Urothelium cell line (cell line): ENCODE results near the gene OR4C3.
"Not testable (repeated sequence)": the region's sequence is repeated elsewhere in the genome, so short reads cannot be mapped to it uniquely, and the experiment has no call there.

Experiments used
- DNase-seq: peaks from one replicate; pipeline ENCODE4 v3.0.0; 2011; ENCODE audit warnings: low spot score, mixed read lengths
- FAIRE-seq: peaks from 2 replicates; lab custom pipeline; 2011; peaks lifted over from hg19 to GRCh38; lab: Jason Lieb, UNC

OR4C3 gene

DNA sequence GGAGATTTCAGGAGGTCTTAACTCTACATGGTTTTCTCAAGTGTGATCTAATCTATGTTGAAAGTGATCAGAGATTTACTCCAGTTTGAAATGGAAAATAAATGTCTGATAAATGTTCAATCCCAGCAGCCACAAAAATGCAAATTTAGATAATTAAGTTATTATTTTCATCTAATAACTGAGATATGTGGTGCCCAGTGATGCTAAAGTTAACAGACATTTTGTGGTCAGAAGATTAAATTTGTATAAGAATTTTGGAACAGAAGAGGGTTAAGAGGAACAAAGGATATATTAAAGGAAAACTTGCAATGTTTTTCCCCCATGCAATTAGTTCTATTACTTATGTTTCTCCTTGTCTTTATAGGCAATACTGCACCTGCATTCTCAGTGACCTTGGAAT lies at the start of gene OR4C3:
OR4C3 (plus strand) TSS at position 301 of the 400 bp plus-strand sequence. CDS start 102 bp downstream, outside the sequence.
- not testable (repeated sequence) for DNase-seq, FAIRE-seq

DNA sequence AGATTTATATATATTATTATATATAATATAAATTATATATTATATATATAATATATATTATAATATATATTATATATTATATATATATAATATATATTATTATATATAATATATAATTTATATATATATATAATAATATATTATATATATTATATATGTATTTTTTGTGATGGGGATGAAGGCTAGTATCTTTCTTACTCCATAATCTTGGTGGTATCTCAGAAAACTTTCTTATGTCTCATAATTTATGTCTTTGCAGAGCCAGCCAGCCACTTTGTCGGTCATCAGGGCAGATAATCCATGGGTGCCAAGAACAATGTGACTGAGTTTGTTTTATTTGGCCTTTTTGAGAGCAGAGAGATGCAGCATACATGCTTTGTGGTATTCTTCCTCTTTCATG lies 18.8 kb upstream of the OR4C3 start, which contains the start of gene OR4S1:
OR4S1 (plus strand) TSS at position 301 of the 400 bp plus-strand sequence; CDS start at position 301, 0 bp downstream.
- no peak for FAIRE-seq
- no peak for DNase-seq

DNA sequence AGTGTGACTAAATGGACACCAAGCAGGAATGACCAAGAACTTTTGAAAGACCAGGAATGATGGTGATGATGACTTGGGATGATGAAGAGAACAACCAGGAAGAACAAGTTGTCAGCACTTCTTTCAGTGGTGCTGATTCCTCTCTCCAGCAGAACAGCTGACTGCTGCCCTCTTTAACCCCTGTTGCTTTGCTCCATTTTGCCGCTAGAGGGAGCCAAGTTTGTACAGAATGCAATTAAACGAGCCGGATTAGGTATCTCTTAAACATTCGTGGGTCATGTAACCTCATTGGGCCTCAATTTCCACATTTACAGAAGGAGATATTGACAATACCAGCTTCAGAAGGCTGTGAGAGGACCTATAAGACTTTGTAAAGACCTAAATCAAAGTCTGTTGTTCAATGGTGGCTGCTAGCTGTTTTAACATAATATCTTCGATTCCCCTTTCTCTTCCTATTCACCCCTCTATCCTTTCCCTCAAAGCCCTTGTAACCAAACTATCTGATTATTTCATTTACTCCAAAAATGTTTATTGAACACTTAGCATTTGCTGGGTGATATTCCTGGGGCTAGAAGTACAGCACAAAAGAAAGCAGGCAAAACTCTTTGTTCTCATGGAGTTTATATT lies 16.8 kb upstream of the OR4C3 start:
- DNase-seq (peak; percentile 71), FAIRE-seq (peak; percentile 78)

DNA sequence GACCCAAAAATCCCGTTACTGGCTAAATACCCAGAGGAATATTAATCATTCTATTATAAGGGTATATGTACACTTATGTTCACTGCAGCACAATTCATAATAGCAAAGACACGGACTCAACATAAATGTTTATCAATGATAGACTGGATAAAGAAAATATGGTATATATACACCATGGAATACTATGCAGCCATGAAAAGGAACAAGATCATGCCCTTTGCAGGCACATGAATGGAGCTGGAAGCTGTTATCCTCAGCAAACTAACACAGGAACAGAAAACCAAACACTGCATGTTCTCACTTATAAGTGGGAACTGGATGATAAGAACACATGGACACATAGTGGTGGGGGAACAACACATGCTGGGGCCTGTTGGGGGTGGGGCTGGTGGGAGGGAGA lies 11.1 kb upstream of the OR4C3 start:
- DNase-seq, FAIRE-seq: not testable (repeated sequence)

DNA sequence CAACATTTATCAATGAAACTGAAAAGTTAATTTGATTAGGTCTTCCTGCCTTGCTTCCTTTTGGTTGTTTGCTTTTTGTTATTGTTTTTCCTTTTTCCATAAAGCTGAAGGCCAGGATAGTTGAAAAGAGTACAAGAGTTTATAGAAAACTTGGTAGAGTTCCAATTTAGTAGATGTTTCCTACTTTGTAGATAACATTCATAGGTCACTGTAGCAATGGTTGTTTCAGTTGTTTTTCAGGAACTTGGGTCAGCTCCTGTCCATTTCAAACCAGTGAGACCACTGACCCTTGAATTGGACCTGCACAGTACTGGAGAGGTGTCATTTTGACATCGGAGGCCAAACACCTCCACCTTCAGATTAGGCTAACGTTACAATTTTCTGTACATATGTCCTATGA lies 4.9 kb upstream of the OR4C3 start:
- not testable (repeated sequence) for DNase-seq

DNA sequence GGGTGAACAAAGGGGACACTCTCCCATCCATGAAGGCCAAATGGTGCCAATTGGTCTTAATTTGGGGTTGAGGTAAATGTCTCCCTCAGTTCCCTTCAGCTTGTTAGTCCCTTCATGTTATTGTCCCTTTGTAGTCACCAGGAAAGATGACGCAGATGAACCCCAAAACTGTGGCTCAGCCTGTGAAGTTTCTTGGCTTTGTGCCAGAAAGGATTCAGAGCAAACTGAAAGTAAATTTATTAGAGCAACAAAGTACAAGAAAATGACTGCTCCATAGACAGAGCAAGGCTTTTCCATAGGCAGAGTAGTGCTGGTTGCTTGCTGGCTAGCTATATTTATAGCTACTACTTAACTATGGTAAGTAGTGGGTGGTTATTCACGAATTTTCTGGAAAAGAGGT lies 16.7 kb downstream of the OR4C3 start:
- DNase-seq (no peak), FAIRE-seq (no peak)

More for the DNA sequence above, 4.9 kb upstream of the OR4C3 start:
- FAIRE-seq: not testable (repeated sequence)

DNA sequence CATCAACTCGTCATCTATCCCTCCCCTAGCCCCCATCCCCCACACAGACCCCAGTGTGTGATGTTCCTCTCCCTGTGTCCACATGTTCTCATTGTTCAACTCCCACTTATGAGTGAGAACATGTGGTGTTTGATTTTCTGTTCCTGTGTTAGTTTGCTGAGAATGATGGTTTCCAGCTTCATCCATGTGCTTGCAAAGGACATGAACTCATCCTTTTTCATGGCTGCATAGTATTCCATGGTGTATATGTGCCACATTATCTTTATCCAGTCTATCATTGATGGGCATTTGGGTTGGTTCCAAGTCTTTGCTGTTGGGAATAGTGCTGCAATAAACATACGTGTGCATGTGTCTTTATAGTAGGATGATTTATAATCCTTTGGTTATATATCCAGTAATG lies 17.8 kb downstream of the OR4C3 start:
- not testable (repeated sequence) for FAIRE-seq, DNase-seq

DNA sequence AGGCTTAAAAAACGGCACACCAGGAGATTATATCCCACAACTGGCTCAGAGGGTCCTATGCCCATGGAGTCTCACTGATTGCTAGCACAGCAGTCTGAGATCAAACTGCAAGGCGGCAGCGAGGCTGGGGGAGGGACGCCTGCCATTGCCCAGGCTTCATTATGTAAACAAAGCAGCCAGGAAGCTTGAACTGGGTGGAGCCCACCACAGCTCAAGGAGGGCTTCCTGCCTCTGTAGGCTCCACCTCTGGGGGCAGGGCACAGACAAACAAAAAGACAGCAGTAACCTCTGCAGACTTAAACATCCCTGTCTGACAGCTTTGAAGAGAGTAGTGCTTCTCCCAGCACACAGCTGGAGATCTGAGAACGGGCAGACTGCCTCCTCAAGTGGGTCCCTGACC lies 21.6 kb downstream of the OR4C3 start:
- not testable (repeated sequence) for DNase-seq, FAIRE-seq

DNA sequence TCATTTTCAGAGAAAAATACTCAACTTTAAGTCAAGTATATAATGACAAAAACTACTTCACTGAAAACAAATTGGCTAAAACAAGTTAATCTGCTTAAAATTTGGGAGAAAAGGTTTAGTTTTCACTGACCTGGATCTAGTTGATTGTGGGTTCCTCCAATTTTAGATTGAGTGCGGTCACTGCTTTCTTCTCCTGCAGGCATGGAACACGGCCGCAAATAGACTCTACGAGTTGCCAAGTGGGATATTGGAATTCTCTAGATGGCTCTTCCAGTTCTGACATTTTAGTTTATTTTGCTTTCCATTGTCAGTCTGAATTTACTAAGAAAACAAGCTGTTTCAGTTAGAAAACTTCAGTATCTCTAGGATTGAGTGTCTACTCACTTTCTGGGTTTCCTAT lies 29.3 kb downstream of the OR4C3 start:
- DNase-seq (no peak), FAIRE-seq (no peak)

DNA sequence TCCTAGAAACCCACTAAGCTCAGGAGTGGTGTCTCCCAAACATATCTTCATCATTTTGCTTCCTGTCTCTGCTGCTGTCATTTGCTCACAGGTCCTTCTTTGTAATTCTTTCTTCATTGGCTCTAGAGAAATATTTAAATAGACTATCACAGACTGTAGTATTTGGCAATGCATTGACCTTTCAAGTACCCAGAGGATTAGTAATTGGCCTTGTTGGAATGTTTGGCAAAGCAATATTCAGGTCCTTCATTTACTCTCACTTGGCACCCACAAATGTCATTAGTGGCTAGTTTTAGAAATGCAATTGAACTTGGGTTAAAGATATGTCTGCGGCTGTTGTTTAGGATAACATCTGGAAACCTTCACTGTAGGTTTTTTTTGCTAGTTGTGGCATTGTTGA lies 30.0 kb downstream of the OR4C3 start:
- no peak for DNase-seq
- FAIRE-seq: no peak

DNA sequence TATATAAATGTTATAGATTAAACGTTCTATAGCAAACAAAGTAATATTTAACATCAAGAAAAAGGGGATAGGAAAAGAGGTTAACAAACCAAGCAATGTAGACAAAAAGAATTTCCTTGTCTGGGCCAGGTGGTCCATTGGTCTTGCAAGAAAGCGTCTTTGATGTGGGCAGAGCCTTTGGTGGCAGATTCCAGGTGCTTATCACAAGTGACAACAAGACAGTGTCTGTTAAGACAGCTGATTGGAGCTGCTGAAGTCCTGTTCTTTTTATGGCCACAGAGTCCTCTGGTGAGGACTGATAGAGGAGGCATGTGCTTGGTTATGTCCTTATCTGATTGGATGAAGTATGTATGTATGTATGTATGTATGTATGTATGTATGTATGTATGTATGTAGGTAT lies 36.6 kb downstream of the OR4C3 start:
- FAIRE-seq: not testable (repeated sequence)

DNA sequence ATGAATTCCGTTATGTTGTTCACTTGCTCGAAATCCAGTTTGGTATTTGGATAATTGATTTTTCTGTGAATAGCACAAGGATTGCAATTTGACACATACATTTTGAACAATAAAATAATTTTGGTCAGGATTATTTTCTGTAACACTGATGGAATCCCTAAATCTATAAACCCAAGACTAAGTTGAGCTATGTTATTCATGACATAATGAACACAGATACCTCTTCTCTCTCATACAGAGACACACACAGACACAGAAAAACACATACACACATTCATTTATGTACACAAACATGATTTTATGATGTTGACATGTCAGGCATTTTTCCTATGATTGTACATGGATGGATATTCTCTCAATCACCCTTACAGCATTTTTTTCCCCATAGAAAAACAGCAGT lies 41.6 kb downstream of the OR4C3 start, which contains the start of gene OR4C5:
OR4C5 (minus strand) TSS at position 101 of the 400 bp plus-strand sequence; CDS start at position 101, 0 bp downstream.
- DNase-seq: no peak
- FAIRE-seq: no peak

More for the DNA sequence above, 36.6 kb downstream of the OR4C3 start:
- DNase-seq: not testable (repeated sequence)
